Stimulated activated CD8-positive, alpha-beta memory T cell treated with anti-CD3 and anti-CD28 coated beads, Interleukin-15, amount 100 ng/mL, for 24 hours (primary cell): ENCODE measurements around the gene RANBP17.
"Not testable (repeated sequence)": the region's sequence is repeated elsewhere in the genome, so short reads cannot be mapped to it uniquely, and the experiment has no call there.

Experiments used
- DNase-seq: peaks from one replicate; pipeline ENCODE4 v3.0.0-alpha.2; 2020; ENCODE audit warnings: low read depth

The RANBP17 gene

DNA sequence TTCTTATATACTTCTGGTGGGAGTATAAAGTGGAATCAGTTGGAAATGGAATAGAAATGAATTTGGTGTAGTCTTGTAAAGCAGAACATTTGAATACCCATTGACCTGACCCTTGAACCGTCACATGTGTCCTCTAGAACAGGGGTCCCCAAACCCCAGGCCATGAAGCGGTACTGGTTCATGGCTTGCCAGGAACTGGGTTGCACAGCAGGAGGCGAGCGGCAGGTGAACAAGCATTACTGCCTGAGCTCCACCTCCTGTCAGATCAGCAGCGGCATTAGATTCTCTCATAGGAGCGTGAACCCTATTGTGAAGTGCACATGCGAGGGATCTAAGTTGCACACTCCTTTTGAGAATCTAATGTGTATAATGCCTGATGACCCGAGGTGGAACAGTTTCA, 80.0 kb downstream of the RANBP17 start:
- DNase-seq = no peak

- no peak for DNase-seq
Observed at GRCh38 chr5:170945275-170945674, 83.5 kb downstream of the RANBP17 start.

GRCh38 chr5:170960567-170960966, 98.7 kb downstream of the RANBP17 start:
- DNase-seq = no peak

- DNase-seq = no peak
Observed at GRCh38 chr5:170963521-170963920, 101.7 kb downstream of the RANBP17 start.

- DNase-seq = no peak
Observed at GRCh38 chr5:170974461-170974860, 112.6 kb downstream of the RANBP17 start.

- not testable (repeated sequence) for DNase-seq
Observed at GRCh38 chr5:170980261-170980660, 118.4 kb downstream of the RANBP17 start.

GRCh38 chr5:170985486-170985885, 123.7 kb downstream of the RANBP17 start:
- no peak for DNase-seq

DNA sequence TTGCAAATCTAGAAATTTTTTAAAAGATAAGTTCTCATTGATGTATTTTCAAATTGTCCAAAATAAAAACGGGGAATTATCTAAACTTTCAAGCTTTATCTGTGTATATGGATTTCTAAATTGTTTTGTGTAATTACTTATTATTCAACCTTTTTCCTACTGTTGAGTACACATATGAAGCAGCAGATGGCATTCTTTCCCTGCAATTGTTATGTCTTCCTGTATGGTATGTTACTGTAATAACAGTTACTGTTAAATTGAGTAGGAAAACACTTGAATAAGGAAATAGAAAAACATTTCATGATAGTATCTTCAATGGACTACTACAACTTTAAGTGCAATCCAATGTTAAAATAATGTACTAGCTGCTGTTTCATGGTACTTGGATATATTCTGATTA, 124.8 kb downstream of the RANBP17 start:
- no peak for DNase-seq

DNA sequence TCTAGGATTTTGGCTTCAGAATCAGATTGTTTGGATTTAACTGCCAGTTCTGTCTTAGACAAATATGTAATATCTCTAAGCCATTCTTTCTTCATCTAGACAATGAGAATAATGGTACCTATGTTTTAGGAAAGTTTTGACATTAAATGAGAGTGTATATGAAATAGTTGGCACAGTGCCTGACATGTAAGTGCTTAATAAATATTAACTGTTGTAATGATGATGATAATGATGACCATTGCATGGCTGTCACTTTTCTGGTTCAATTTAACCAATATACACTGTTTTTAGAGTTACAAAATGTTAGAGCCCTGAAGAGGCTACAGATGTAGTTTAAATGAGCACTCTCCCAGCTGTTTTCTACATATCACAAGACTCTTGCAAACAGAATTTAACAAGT, 131.7 kb downstream of the RANBP17 start:
- no peak for DNase-seq

DNA sequence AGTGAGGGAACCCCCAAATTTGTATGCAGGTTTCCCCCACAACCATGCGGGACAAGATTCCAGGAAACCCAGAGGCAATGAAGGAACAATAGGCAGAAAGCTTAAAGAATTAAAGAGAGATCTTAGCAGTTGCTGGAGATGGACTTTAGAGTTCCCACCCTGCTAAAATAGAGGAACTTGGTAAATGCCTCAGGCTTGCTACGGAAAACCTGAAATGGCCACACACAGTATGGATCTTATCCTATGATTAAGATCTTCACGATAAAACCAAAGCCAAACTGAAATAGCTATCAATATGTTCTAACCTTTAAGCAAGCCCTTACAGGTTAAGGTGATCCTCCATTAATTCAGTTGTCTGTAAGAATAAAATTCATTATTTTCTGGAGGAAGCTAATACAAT, 148.3 kb downstream of the RANBP17 start:
- DNase-seq = no peak

- DNase-seq = no peak
Observed at GRCh38 chr5:171010816-171011215, 149.0 kb downstream of the RANBP17 start.

- DNase-seq = no peak
Observed at GRCh38 chr5:171023508-171023907, 161.7 kb downstream of the RANBP17 start.

DNA sequence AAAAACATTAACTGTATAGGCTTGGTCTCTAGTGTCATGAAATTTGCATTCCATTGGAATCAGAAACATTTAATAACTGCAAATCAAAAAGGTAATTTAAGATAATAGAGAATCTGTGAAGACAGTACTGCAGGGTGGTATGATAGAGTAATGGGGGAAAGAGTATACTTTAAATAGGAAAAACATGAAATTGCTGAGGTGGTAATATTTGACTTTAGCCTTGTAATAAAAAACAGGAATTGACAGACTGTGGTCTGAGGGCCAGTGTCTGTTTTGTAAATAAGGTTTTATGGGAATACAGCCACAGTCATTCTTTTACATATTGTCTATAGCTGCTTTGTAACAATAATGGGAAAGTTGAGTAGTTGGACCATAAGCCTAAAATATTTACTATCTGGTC, 162.3 kb downstream of the RANBP17 start:
- no peak for DNase-seq

DNA sequence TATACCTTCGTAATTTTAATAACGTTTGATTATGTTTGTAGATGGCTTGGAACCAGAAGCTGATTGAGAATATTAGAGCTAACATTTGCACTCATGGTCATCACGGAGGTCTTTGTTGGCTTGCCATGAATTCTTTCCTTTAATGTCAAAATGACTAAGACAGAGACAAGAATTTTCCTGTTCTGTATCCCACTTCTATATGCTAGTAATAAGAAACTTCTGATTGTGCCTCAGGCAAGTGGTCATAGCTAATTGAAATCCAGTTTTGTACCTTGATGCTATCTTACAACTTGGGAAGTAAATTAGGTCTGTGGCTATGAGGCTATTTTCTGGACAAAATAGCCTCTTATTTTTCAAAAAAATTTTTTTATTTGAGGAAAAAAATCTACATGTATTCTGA, 167.6 kb downstream of the RANBP17 start:
- DNase-seq = no peak

DNA sequence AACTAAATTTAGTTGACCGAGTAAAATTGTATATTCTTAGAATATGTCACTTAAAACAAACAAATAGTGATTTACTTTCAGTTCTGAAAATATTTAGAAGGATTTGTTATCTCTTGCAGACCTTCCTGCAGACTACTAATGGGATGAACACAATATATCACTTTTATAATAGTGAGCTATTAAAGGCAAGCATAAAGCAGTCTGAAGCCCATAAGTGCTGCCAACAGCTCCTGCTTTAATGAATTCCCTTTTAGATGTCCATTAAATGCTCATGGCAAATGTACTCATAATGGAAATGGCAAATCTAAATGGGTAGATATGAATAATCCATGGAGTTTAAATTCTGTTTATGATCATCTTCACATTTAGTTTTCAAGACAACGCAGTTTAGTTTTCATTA, 170.2 kb downstream of the RANBP17 start:
- no peak for DNase-seq

DNA sequence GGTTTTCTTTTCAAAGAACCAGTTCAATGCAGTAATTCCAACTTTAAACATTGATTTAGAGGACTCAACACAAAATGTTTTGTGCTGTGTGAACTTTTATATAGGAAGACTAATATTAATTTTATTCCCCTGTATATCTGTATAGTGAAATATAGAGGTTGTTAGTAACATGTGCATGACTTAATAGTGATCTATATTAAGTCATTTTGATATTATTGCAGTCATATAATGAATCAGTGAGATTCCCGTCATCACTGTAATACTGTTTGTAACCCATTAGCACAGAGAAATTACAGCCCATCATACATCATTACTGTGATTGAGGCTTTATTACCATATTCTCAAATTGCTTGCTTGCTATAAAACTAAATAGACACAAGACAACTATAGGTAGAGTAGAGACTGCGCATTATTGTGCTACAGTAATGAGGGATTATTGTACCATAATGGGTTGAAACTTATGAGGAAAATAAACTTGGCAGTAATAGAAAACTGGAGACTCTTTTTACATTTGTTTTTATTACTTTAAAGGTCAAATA, 170.7 kb downstream of the RANBP17 start:
- no peak for DNase-seq

DNA sequence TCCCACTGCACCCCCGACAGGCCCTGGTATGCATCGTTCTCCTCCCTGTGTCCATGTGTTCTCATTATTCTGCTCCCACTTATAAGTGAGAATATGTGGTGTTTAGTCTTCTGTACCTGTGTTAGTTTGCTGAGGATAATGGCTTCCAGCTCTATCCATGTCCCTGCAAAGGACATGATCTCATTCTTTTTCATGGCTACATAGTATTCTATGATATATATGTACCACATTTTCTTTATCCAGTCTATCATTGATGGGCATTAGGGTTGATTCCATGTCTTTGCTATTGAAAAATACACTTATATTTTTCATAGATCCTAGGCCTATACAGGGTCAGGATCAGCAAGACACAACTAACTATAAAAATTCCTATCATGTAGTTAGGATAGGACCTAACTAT, 180.1 kb downstream of the RANBP17 start:
- DNase-seq = not testable (repeated sequence)

DNA sequence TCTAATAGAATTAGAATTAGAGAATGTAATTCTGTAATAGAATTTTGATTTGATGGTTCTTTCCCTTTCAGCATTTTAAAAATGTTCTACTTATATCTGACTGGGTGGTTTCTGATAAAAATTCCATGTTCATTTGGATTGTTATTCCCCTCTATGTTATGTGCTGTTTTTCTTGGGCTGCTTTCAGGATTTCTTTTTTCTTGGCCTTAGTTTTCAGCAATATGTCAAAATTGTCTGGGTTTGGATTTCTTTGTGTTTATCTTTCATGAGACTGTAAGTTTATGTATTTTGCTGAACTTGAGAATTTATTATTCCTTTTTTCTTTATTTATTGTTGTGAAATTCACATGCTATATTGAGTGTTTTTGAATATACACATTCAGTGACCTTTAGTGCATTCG, 189.1 kb downstream of the RANBP17 start:
- DNase-seq = no peak

DNA sequence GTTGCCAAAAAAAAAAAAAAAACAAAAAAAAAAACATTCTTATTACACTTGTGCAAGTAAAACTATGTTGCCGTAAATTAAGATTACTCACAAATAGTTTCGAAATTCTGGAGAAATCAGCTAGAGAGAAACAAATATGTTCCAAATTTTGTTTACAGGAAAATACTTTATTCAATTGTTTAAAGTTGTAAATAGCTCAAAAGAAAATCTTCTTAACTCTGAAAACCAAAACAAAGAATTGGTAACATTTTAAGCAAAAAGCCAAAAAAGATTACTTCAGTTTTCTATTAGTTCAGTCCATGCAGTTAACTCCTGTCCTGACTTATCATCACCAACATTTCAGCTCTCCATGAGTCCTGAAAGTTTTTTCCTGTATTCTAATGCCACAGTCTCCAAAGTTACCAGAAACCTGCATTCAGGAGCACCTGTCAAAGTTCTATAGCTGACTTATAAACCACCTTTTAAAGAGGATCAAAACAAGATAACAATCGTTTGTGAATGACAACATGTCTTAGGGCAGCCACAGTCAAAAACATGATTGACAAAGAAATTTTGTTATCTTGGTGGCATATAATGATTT, 194.1 kb downstream of the RANBP17 start:
- DNase-seq = no peak

DNA sequence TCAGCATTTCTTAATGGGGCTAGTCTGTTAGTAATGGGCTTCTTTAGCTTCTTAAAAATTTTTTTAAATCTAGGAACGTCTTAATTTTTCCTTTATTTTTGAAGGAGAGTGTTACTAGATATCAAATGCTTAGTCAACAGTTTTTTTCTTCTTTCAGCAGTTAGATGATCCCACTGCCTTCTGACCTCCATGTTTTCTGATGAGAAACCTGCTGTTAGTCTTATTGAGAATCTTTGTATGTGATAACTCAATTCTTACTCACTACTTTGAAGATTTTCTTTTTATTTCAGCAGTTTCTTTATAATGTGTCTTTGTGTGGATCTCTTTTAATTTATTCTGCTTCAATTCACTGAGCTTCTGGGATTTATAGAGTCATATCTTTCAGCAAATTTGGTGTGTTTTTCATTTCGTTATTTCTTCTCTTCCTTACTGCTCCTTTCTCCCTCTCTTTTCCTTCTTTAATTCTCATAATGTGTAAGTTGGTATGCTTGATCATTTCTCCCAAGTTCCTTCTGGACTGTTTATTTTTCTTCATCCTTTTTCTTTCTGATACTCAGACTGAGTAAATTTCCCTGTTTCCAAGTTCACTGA, 205.8 kb downstream of the RANBP17 start:
- no peak for DNase-seq

DNA sequence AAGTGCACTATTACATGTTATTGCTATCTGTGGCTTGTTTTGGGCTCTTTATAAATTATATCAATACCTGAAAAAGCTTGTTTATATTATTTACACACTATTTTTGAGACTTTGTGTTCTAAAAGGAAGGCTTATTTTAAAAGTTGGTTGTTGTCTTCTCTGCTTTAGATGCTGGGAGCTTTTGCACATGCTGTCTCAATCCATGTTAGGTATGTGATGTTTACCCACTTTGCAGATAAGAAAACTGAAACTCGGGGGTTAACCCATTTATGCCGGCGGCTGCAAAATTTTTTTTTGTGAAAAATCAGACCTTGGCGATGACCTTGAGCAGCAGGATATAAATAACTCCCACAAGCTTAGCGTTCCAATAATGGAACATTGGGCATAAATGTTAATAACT, 212.9 kb downstream of the RANBP17 start:
- no peak for DNase-seq

DNA sequence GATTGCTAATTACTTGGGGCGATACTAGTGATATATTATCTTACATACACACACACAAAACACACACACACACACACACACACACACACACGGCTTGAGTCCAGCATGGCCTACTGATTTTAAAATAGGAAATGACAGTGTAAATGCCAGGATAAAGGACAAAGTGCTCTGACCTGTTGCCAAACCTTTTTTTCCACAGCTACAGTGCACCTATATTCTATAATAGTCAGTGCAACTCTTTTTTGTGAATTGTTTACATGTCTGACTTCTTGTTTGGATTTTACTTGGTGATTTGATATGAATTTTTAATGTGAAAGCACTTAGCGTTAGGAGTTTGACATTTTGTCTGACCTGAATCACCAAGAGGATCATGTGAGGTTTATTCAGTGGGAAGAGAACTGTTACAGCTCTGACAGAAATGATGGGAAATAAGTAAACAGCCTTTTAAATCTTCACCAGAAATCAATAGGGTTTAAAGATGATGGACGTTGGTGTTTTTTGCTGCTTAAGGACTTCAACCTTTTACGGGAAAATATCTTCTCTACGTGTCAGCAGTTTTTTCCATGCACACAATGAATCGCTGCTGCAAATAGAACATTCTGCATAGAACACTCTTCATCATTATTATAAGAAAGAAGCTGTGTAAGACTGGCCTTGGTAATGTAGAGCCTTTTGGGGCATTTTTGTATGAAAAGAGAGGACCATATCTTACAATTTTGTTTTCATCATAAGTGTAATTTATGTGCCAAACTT, 218.5 kb downstream of the RANBP17 start:
- DNase-seq = no peak

DNA sequence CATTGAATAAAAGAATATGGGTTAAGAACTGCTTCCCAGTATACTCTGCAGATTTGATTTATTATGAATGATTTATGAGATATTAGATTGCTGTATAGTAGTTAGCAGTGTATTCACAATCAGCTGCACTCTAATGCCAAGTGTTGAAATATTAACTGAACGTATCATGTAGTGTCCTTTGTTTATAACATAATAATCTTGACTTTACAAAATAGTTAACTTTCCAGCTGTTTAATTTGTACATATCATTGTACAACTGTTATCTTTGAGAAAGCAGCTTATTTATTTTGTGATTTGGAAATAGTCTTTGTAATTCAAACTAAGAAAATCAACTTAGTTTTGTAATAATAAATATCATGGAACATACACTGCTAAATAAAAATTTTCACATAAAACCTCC, 219.5 kb downstream of the RANBP17 start:
- no peak for DNase-seq
